Activated CD8-positive, alpha-beta memory T cell treated with anti-CD3 and anti-CD28 coated beads, Interleukin-2, amount 50 U/mL, for 1 hour (primary cell): ENCODE data around the gene TSPEAR.
"Not testable (repeated sequence)": the region's sequence is repeated elsewhere in the genome, so short reads cannot be mapped to it uniquely, and the experiment has no call there.

ENCODE experiments used
- DNase-seq: peaks from one replicate; pipeline ENCODE4 v3.0.0-alpha.2; 2020; ENCODE audit errors: extremely low read depth

The TSPEAR gene

GRCh38 chr21:44569861-44570517 lies 141.4 kb downstream of the TSPEAR start:
- DNase-seq = no peak

GRCh38 chr21:44568667-44569556 lies 142.5 kb downstream of the TSPEAR start:
- no peak for DNase-seq

GRCh38 chr21:44568261-44568660 lies 143.1 kb downstream of the TSPEAR start:
- no peak for DNase-seq

- DNase-seq = no peak
These were observed 143.7 kb downstream of the TSPEAR start for GRCh38 chr21:44567481-44568171.

GRCh38 chr21:44566403-44566802 lies 145.0 kb downstream of the TSPEAR start:
- DNase-seq = no peak

- DNase-seq = no peak
These were observed 146.3 kb downstream of the TSPEAR start for GRCh38 chr21:44564886-44565598.

GRCh38 chr21:44564099-44564498 lies 147.3 kb downstream of the TSPEAR start:
- no peak for DNase-seq

GRCh38 chr21:44558695-44559094 lies 152.7 kb downstream of the TSPEAR start, which contains the start of gene KRTAP10-3:
Gene KRTAP10-3, minus strand, starts transcription at chr21:44558795. Its CDS starts 80 bp downstream, at chr21:44558715.
- DNase-seq = no peak

- not testable (repeated sequence) for DNase-seq
These were observed 153.1 kb downstream of the TSPEAR start for GRCh38 chr21:44558329-44558675.

- no peak for DNase-seq
These were observed 153.7 kb downstream of the TSPEAR start for GRCh38 chr21:44557491-44558328.

GRCh38 chr21:44556879-44557278 lies 154.5 kb downstream of the TSPEAR start:
- no peak for DNase-seq

- no peak for DNase-seq
These were observed 156.0 kb downstream of the TSPEAR start for GRCh38 chr21:44555200-44555875.

- DNase-seq = no peak
These were observed 158.7 kb downstream of the TSPEAR start for GRCh38 chr21:44552681-44553080.

GRCh38 chr21:44552136-44552535 lies 159.2 kb downstream of the TSPEAR start:
- DNase-seq = no peak

- no peak for DNase-seq
These were observed 159.9 kb downstream of the TSPEAR start, which contains the start of gene KRTAP10-2 for GRCh38 chr21:44551340-44551961. Gene KRTAP10-2, minus strand, starts transcription at chr21:44551505. Its CDS starts 47 bp downstream, at chr21:44551458.

- no peak for DNase-seq
These were observed 160.6 kb downstream of the TSPEAR start for GRCh38 chr21:44550807-44551206.

- not testable (repeated sequence) for DNase-seq
These were observed 161.1 kb downstream of the TSPEAR start for GRCh38 chr21:44550285-44550684.

GRCh38 chr21:44549525-44550211 lies 161.7 kb downstream of the TSPEAR start:
- DNase-seq = no peak

- DNase-seq = no peak
These were observed 162.4 kb downstream of the TSPEAR start for GRCh38 chr21:44548922-44549321.
